HuH-7 (cell line): Measurements from ENCODE around the gene TAP1.
A peak's percentile ranks its signal among the peaks of the same experiment; 100 is the strongest.
"Not testable (repeated sequence)": the region's sequence is repeated elsewhere in the genome, so short reads cannot be mapped to it uniquely, and the experiment has no call there.

Experiments used
- DNase-seq: peaks from one replicate; pipeline ENCODE4 v3.0.0; 2011; ENCODE audit warnings: low spot score

The TAP1 gene

GRCh38 chr6:32840604-32841246, 12.8 kb downstream of the TAP1 start:
- DNase-seq, result no peak

GRCh38 chr6:32839356-32839755, 14.1 kb downstream of the TAP1 start:
- DNase-seq, result no peak

DNA sequence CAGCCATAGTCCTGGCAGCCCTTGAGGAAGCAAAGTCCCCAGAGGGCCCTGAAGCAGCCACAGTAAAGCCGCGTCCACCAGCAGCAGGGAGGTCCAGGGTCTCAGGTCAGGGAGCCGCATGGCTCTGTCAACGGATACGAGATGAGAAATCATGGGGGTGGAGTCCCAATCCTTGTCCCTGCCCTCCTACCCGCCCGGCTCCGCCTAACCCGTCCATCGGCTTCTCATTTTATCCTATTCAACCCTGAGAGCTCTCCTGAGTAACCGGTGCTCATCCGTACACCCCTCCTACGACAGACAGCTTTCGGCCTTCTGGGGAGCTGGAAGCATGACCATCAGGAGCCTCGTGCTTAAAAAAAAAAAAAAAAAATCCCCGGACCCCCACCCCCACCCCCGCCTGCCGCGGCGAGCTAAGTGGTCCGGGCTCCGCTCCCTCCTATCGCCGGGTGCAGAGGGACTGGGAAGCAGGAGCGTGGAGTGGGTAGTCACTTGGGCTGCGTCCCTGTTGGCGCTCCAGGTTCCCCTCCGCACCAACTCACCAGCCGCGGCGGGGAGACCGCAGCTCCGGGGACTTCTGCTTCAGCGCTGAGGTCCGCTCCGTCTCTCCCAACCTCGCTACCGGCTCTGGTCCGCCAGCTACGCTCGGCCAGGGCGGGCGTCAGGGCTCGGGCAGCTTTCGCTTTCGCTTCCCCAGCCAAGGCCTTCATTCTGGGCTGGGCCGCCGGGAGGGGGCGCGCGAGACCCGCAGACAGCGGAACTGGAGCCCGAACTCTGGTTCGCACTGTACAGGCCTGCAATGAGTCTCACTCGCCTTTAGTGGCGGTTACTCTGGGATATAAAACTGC, 15.2 kb downstream of the TAP1 start, which contains the start of gene TAP2:
Gene TAP2, minus strand, starts transcription at position 626 of the 845 bp plus-strand sequence. Its CDS starts 506 bp downstream, at position 120.
- DNase-seq, result peak; percentile 90

DNA sequence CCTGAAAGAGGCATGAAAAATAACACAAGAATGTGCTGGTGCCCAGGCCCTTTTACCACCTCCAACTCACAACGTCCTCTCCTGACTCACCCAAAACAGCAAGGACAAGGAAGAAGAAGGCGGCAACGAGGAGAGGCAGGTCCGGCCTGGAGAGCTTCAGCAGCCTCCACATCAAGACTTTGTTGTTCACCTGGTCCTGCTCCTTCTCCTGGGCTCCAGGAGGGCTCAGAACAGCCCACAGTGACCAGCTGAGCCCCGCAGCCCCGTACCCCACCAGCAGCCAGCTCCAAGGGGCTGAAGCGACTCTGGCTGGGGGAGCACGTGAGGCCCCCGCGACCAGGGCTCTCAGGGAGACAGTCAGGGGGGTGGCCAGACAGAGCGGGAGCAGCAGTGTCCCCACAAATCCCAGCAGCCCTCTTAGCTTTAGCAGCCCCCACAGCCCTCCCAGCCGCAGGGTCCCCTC, 15.8 kb downstream of the TAP1 start:
- DNase-seq, result no peak

- DNase-seq, result no peak
Measured at GRCh38 chr6:32836873-32837272, 16.6 kb downstream of the TAP1 start.

- no peak for DNase-seq
Measured at GRCh38 chr6:32835167-32835893, 18.2 kb downstream of the TAP1 start.

DNA sequence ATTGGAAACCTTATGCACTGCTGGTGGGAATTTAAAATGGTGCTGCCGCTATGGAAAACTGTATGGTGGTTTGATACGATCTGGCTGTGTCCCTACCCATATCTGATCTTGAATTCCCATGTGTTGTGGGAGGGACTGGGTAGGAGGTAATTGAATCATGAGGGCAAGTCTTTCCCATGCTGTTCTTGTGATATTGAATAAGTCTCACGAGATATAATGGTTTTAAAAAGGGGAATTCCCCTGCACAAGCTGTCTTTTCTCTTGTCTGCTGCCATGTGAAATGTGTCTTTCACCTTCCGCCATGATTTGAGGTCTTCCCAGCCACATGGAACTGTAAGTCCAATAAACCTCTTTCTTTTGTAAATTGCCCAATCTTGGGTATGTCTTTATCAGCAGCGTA, 19.8 kb downstream of the TAP1 start:
- DNase-seq, result no peak

- no peak for DNase-seq
Measured at GRCh38 chr6:32832535-32832934, 21.0 kb downstream of the TAP1 start.

DNA sequence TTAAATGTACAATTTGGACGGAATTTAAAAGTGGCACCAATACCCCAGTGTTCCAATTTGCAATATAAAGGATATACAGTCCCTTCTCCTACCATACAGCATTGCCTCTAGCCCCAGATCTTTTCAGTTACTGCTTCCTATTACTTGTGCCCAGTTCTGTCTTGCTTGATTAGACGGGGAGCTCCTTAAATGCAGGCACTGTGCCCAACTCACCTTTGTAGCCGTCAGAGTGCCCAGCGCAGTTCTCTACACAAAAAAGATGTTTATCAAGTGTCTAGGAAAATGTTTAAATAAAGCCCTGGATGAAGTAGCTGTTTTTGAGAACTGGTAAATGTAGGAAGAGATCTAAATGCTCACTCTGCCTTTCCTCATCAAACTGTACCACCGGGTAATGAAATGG, 22.6 kb downstream of the TAP1 start:
- no peak for DNase-seq

- DNase-seq, result no peak
Measured at GRCh38 chr6:32830017-32830416, 23.5 kb downstream of the TAP1 start.

GRCh38 chr6:32829495-32829894, 24.0 kb downstream of the TAP1 start:
- DNase-seq, result no peak

GRCh38 chr6:32827025-32827424, 26.5 kb downstream of the TAP1 start:
- DNase-seq, result no peak

DNA sequence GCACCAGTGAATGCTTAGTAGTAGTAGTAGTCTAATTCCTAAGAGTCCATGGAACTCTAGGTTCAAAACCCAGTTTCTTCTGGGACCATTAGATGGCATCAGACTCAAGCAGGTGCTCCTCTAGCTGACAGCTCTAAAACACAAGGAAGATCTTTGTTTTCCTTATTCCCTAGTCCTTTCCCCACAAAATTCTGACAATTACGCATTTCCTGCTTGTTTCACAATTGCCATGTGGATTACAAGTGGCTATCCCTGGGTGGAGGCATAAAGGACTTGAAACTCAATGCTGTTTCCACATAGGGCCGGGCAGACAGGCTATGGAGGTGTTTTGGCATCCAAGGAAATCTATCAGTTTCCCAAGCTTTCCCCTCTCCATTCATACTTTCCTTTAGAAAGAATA, 27.5 kb downstream of the TAP1 start:
- DNase-seq, result no peak

DNA sequence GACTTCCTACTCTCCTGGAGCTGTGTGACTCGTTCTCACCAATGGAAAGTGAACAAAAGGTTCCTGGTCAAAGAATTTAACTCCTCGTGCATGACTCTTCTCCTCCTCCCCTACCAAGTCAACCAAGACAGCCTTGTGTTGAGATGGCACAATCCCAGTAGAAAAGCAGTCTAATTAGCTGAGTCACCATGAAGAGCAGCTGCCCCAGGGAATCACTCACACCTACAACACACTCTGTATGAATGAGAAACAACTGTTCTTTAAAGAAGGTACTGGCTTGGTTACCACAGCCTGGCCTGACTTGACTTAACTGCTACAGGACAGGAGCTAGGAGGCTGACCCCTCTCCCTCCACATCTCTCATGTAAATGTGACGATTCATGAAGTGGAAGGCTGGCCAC, 33.8 kb downstream of the TAP1 start:
- no peak for DNase-seq

DNA sequence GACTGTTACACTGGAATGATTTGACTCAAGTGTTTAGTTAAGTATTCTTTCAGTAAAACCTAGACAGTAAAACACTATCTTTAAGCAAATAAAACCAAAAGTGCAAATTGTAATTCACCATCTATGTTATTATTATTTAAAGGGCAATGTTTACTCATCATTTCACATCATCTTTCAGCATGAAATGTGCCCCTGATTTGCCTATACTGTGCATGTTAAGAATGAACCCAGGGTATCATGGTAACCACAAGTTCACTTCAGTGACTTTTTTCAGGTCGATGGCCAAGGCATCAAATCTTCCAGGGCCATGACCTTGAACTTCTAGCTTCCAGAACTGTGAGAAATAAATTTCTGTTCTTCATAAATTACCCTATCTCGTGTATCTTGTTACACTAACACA, 34.6 kb downstream of the TAP1 start:
- DNase-seq, result no peak

DNA sequence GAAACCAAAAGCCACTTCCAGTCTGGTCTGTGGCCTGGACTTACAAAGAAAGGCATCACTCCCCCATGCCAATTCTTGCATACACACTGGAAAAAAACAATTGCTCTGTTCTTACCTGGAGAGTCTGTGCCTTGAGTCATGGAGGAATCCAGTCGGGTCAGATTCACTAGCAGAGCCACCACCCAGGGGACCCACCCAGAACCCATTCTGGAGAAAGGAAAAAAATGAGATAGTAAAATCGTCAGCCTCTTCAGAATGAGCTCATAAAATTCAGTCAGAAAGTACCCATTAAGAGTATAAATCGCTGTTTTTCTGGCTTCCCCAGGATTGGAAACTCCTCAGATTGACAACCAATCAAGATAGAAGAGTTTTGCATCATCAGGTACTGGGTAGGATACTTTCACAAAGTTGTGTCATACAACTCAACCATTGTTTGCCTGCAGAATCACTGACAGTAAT, 36.7 kb downstream of the TAP1 start, which contains the start of gene HLA-DOB:
Gene HLA-DOB, minus strand, starts transcription at position 257 of the 459 bp plus-strand sequence. Its CDS starts 51 bp downstream, at position 206.
- DNase-seq, result no peak

- DNase-seq, result no peak
Measured at GRCh38 chr6:32815996-32816395, 37.5 kb downstream of the TAP1 start.

GRCh38 chr6:32815115-32815514, 38.4 kb downstream of the TAP1 start:
- DNase-seq, result no peak

DNA sequence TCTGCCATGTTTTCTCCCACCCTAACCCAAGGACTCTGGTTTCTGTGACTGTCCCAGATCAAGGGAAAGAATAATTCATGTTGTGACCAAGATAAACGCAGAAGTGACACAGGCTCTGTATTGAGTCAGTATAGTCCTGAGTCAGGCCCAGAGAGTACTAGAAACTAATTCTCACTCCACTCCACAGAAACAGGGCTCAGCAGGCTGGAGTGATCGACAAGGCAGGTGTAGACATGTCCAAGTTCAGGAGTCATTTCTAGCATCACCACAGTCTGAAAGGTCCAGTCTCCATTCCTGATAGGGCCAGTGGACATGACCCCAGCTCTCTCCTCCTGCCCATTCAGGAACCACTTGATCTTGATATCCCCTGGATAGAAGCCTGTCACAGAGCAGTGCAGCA, 39.4 kb downstream of the TAP1 start:
- no peak for DNase-seq

DNA sequence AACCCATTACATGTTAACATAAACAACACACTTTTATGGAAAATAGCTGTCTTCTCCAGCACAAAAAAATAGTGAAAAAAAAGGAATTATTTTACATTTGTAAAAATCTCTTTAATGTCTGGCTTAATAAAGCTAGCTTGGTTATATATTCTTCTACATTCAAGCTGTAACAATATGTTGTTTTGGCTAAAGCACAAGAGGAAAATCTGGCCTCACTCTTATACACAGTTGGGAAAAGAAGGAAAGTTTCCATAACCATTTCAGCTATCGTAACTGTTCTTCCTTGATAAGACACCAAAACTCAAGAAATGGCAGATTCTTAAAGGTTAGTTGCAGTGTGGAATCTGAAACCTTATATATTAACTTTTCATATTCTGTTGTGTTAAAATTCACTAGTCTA, 44.3 kb downstream of the TAP1 start:
- no peak for DNase-seq

- no peak for DNase-seq
Measured at GRCh38 chr6:32807020-32807580, 46.4 kb downstream of the TAP1 start.

- not testable (repeated sequence) for DNase-seq
Measured at GRCh38 chr6:32805404-32805803, 48.1 kb downstream of the TAP1 start.
